Spleen (tissue), 11 donors: ENCODE measurements around the gene ERBB4. TPM values are rescaled to one million over a fixed set of nuclear protein-coding genes. Genes with fewer than 3 reads are reported as not detected.
"Not testable (repeated sequence)": the region's sequence is repeated elsewhere in the genome, so short reads cannot be mapped to it uniquely, and the experiment has no call there.

Experiments
- DNase-seq: peaks from one replicate; pipeline ENCODE4 v3.0.0-alpha.2; 2020
- H3K27ac ChIP-seq, 8 donors: fragments of 200-600 bp; sonication (generic) in 7 of 8; 1 replicate in 4 of 8; 2 replicates in 4 of 8; pipeline versions ENCODE4 v1.5.0 to v1.8.0; 2016 to 2021; ENCODE audit warnings: inconsistent platforms in 4 of 8, mild to moderate bottlenecking in 4 of 8, moderate library complexity in 1 of 8
- H3K27me3 ChIP-seq, 7 donors: fragments of 200-600 bp; sonication (generic) in 6 of 7; replicated peaks in 1 of 7; 1 replicate in 4 of 7; 2 replicates in 3 of 7; pipeline versions ENCODE4 v1.5.0 to v1.8.0; 2016 to 2021; ENCODE audit warnings: inconsistent platforms in 3 of 7, mild to moderate bottlenecking in 1 of 7
- H3K36me3 ChIP-seq, 6 donors: fragments of 200-600 bp; sonication (generic) in 5 of 6; 1 replicate in 4 of 6; 2 replicates in 2 of 6; pipeline versions ENCODE4 v1.5.0 to v1.8.0; 2016 to 2021; ENCODE audit warnings: inconsistent platforms in 2 of 6
- H3K4me1 ChIP-seq, 6 donors: fragments of 200-600 bp; sonication (generic) in 5 of 6; 1 replicate in 3 of 6; 2 replicates in 3 of 6; pipeline versions ENCODE4 v1.5.0 to v1.8.0; 2016 to 2021; ENCODE audit warnings: inconsistent platforms in 3 of 6
- H3K4me3 ChIP-seq, 8 donors: fragments of 200-600 bp; sonication (generic) in 7 of 8; 1 replicate in 4 of 8; 2 replicates in 4 of 8; pipeline versions ENCODE4 v1.5.0 to v1.8.0; 2016 to 2021; ENCODE audit warnings: inconsistent platforms in 4 of 8, mild to moderate bottlenecking in 4 of 8, moderate library complexity in 2 of 8
- H3K9me3 ChIP-seq, 8 donors: fragments of 200-600 bp; sonication (generic) in 7 of 8; 1 replicate in 4 of 8; 2 replicates in 4 of 8; pipeline versions ENCODE4 v1.5.0 to v1.8.0; 2016 to 2021; ENCODE audit warnings: inconsistent platforms in 4 of 8
- CTCF ChIP-seq, 11 experiments: fragments of 200-600 bp in 7 of 11; fragments of 450-650 bp in 4 of 11; sonication (generic) in 4 of 11; IDR thresholded peaks in 8 of 11; conservative IDR thresholded peaks in 3 of 11; 1 replicate in 7 of 11; 2 replicates in 4 of 11; pipeline versions ENCODE4 v1.4.0 to v1.8.0; 2016 to 2021; ENCODE audit warnings: antibody characterized with exemption in 11 of 11, inconsistent platforms in 4 of 11, mild to moderate bottlenecking in 1 of 11
- POLR2A ChIP-seq, 3 donors: fragments of 450-650 bp; IDR thresholded peaks; one replicate each; pipeline ENCODE4 v1.5.1; 2017; ENCODE audit warnings: antibody characterized with exemption in 3 of 3, mild to moderate bottlenecking in 1 of 3
- POLR2AphosphoS5 ChIP-seq, 3 donors: sonication (generic); formaldehyde crosslinking; IDR thresholded peaks; one replicate each; pipeline ENCODE4 v1.5.1; 2017; ENCODE audit warnings: antibody characterized with exemption in 3 of 3
- WGBS, 5 donors: extraction: QIAGEN DNeasy Blood & Tissue Kit in 3 of 5; methylation state at CpG; one replicate each; pipeline versions ENCODE4 v1.1.5 to v1.1.7; 2013 to 2018; 5-methylcytosine and 5-hydroxymethylcytosine counted together
- intact Hi-C: fragments of 100-400 bp; cut with DNase I; formaldehyde crosslinking; loops from one replicate; pipeline ENCODE4 v1.15.0; 2023; ENCODE audit warnings: low total_unique reads
- polyA plus RNA-seq, 3 donors: library from polyadenylated mRNA; stranded (reverse); fragments of 200-250 nt; gene quantifications; one replicate each; pipeline ENCODE4 v1.2.1, GENCODE V29; 2013
- total RNA-seq, 7 donors: library from RNA; depleted of rRNA in 3 of 7; stranded (reverse); fragments of >200 nt in 3 of 7; fragmentation: NEBNext Ultra II Directional in 4 of 7; extraction: Animal tissue kit (Norgen Biotek cat#: 25700) in 4 of 7; gene quantifications; one replicate each; pipeline versions ENCODE4 v1.1.0 to v1.2.1, GENCODE V29; 2016 to 2021
- donor health status: healthy with polysubstance abuse.
- donor health status: DM: no; HTN: no; CAD: no; lungs with moderate emphysema.
- donor health status: DM: no; HTN: no; CAD: no.
- donor health status: Bipolar disorder and iron deficiency.
- donor health status: healthy.
- donor health status: DM: no; HTN: no; CAD: no.
- donor health status: DM: yes; HTN: yes; CAD: no.

Gene ERBB4
- total and polyA plus RNA-seq, 10 donors, result under 0.01 to 1.4 (median 0.35) TPM

DNA sequence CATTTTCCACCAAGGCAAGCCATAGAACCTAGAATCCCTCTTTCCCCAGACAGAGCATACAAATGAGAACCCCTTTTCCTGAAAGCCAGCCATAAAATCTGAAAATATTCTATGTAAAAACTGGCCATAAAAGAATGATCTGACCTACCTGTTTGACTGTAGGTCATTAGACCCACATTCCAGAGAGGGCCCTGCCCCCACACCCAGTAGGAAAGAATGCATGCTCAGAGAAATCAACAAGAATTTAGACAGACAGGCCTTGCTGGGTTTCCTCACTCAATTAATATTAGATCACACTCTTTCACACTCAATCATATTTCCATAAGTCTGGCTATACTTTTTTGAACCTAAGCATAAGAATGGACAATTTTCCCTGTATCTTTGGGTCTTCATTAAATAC, 929.5 kb downstream of the ERBB4 start:
- no peaks in the 10 kb centered on the region for H3K27me3 ChIP-seq
- no peak overlapping the region for H3K27ac ChIP-seq
- H3K36me3 ChIP-seq, result no peaks in the 10 kb centered on the region
- no peaks in the 10 kb centered on the region for H3K9me3 ChIP-seq
- intact Hi-C loops, result no loop called here
- H3K4me1 ChIP-seq, result no peaks in the 10 kb centered on the region
- TF ChIP-seq POLR2A (IDR thresholded peaks at IDR 0.05) (no peak), POLR2AphosphoS5 (IDR thresholded peaks at IDR 0.05) (no peak), CTCF (IDR thresholded peaks at IDR 0.05 in 8 of 11, conservative IDR thresholded peaks at IDR 0.05 in 3 of 11) (no peak)
- no peak overlapping the region for H3K4me3 ChIP-seq
- DNase-seq, result no peak

DNA sequence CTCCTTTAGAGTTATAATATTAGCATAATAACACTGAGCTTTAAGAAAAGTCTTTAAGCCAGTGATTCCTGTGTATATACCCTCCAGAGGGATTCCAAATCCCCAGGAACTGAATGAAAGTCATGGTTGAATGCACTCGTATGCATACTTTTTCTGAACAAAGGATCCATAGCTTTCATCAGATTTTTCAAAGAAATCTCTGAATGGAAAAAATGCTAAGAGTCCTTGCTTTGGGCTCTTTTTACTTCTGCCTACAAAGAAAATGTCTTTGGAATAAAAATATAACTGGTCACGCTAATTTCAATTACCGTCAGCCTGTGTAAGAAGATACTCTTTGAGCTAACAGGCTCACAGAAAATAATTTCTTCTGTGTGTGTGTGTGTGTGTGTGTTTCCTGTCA, 939.5 kb downstream of the ERBB4 start:
- intact Hi-C loops, result no loop called here
- no peaks in the 10 kb centered on the region for H3K36me3 ChIP-seq
- no peak for DNase-seq
- H3K27ac ChIP-seq, result no peak overlapping the region
- TF ChIP-seq POLR2A (IDR thresholded peaks at IDR 0.05) (no peak), CTCF (IDR thresholded peaks at IDR 0.05 in 8 of 11, conservative IDR thresholded peaks at IDR 0.05 in 3 of 11) (no peak), POLR2AphosphoS5 (IDR thresholded peaks at IDR 0.05) (no peak)
- H3K9me3 ChIP-seq, result no peaks in the 10 kb centered on the region
- WGBS, 5 donors, result 77 to 84% (median 83%) methylated on average over 3 of the region's 3 CpGs
- H3K4me3 ChIP-seq, result no peak overlapping the region
- H3K4me1 ChIP-seq, result no peaks in the 10 kb centered on the region
- H3K27me3 ChIP-seq, result no peaks in the 10 kb centered on the region

DNA sequence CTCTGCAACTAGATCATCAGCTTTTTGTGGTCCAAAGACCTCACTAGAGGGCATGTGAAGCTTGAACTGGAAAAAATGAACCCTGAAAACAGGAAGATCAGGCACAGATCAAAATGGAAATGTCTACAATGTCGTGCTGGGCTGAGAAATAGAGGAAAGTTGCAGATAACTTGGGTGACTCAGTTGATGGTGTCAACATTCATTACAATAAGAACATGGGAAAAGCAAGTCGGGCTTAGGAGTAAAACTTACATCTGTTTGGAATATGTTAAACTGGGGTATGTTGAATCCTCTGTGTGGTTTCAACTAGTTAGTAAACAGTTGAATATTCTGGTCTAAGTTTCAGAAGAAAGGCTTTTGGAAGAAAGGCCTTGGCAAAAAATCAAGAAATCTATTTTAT, 940.4 kb downstream of the ERBB4 start:
- Histone ChIP-seq H3K9me3 (no peaks in the 10 kb centered on the region), H3K27ac (no peak overlapping the region), H3K36me3 (no peaks in the 10 kb centered on the region), H3K27me3 (no peaks in the 10 kb centered on the region), H3K4me3 (no peak overlapping the region), H3K4me1 (no peaks in the 10 kb centered on the region)
- TF ChIP-seq POLR2A (IDR thresholded peaks at IDR 0.05) (no peak), CTCF (IDR thresholded peaks at IDR 0.05 in 8 of 11, conservative IDR thresholded peaks at IDR 0.05 in 3 of 11) (no peak), POLR2AphosphoS5 (IDR thresholded peaks at IDR 0.05) (no peak)
- 50 to 77% (median 61%) methylated on average over 2 of the region's 2 CpGs for WGBS, 5 donors
- intact Hi-C loops, result no loop called here
- no peak for DNase-seq

- H3K36me3 ChIP-seq, intact Hi-C loops, H3K27ac ChIP-seq, H3K4me1 ChIP-seq, DNase-seq, H3K9me3 ChIP-seq, H3K27me3 ChIP-seq, H3K4me3 ChIP-seq: not testable (repeated sequence)
- WGBS, 5 donors, result 44 to 57% (median 49%) methylated on average over 11 to 12 of the region's 12 CpGs
These were observed 946.6 kb downstream of the ERBB4 start for GRCh38 chr2:211592006-211592405.

DNA sequence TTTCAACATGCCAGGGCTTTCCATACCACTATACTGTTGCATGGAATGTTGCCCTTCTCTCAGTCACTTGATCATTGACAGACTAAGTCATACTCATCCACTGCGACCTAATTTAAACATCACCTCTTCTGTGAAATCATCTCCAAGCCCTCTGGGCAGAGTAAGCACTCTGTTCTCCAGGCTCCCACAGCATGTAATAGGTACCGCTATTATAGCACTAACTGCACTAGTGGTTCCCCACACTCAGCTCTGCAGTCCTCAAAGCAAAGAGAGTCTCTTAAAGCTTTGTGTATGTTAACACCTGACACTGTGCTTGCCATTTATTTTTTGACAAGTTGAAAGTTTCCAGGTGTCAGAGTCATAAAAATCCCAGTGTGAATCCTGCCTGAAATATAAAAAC, 947.2 kb downstream of the ERBB4 start:
- H3K4me1 ChIP-seq, result no peaks in the 10 kb centered on the region
- intact Hi-C loops, result no loop called here
- DNase-seq, result no peak
- H3K9me3 ChIP-seq, result peaks cover 0 to 4% (median 0%) of the 10 kb centered on the region in 8 donors
- no peaks in the 10 kb centered on the region for H3K36me3 ChIP-seq
- no peaks in the 10 kb centered on the region for H3K27me3 ChIP-seq
- no peak overlapping the region for H3K4me3 ChIP-seq
- H3K27ac ChIP-seq, result no peak overlapping the region
- 62 to 80% (median 68%) methylated on average over 2 of the region's 2 CpGs for WGBS, 5 donors
- TF ChIP-seq POLR2AphosphoS5 (IDR thresholded peaks at IDR 0.05) (no peak), POLR2A (IDR thresholded peaks at IDR 0.05) (no peak), CTCF (IDR thresholded peaks at IDR 0.05 in 8 of 11, conservative IDR thresholded peaks at IDR 0.05 in 3 of 11) (no peak)
